Measurements from ENCODE around the gene C8G.

The C8G gene

DNA sequence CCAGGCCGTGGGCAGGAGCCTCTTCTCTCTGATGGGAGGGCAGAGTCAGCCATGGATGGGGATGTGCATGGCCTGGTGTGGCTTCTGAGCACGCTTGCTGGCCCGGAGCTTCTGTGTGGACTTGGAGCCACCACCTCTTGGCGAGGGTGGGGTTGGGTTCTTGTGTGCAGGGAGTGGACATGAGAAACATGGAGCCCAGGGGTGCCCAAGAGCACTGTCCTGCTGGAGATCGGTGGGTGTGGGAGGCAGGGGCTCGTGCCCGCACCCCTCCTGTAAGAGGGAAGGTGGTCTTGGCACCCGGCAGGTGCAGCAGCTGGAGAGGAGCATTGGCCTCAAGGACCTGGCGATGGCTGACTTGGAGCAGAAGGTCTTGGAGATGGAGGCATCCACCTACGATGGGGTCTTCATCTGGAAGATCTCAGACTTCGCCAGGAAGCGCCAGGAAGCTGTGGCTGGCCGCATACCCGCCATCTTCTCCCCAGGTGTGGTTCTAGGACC lies 24.3 kb upstream of the C8G start:
- DNase-seq: no peak

DNA sequence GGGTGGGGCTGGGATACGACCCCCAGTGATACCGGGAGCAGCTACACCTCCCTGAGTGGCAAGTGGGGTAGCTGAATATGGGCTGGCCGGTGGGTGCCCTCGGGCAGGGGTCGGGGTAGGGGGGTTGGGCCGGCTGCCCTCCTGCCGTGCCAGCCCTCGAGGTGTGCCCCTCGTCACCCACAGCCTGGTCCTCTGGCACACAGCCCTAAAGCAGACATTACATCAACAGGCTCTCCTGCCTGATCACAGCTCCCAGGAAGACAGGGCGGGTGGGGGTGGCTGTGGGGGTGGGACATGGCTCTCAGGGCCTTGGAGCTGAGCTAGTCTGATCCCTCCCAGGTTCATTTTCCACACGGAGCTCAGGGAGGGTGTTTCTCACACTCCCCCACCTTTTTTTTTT lies 23.7 kb upstream of the C8G start:
- no peak for DNase-seq

DNA sequence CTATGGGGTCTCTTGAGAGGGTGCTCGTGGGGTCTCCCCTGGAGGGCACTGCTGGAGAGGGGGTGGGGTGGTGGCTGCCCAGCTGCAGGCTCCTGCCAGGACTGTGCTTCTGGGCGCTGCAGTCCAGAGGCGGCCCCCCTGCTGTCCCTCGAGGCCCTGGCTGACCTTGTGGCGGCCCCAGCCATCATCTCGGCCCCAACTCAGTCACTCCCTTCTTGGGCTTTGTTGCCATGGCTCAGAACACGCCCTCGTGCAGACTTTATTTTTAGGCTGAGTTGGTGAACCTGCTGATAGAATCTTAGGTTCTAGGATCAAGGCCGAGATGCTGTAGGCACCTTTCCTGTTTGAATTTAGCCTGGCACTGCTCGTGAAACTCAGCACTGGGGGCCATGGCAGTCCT lies 23.3 kb upstream of the C8G start:
- no peak for DNase-seq

DNA sequence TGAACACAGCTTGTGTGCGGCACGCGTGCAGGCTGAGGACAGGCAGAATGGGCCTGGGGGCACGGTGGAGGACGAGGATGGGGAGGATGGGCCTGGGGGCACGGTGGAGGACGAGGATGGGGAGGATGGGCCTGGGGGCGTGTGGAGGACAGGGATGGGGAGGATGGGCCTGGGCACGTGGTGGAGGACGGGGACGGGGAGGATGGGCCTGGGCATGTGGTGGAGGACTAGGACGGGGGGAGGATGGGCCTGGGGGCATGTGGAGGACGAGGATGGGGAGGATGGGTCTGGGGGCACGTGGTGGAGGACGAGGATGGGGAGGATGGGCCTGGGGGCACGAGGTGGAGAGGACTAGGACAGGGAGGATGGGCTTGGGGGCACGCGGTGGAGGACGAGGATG lies 22.5 kb upstream of the C8G start:
- no peak for DNase-seq

DNA sequence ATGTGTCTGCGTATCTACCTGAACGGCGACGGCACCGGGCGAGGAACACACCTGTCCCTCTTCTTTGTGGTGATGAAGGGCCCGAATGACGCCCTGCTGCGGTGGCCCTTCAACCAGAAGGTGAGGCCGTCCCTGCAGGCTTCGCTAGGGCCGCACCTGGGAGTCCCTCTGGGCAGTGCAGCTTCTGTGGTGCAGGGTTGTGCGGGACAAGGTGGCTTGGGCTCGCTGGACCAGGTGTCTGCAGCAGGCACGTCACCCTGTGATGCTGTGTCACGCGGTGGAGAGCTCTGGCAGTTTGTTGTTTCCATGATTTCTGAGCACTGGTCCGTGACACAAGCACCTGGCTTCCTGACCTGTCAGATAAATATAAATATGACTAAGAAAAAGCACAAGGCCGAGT lies 21.2 kb upstream of the C8G start:
- DNase-seq: no peak

DNA sequence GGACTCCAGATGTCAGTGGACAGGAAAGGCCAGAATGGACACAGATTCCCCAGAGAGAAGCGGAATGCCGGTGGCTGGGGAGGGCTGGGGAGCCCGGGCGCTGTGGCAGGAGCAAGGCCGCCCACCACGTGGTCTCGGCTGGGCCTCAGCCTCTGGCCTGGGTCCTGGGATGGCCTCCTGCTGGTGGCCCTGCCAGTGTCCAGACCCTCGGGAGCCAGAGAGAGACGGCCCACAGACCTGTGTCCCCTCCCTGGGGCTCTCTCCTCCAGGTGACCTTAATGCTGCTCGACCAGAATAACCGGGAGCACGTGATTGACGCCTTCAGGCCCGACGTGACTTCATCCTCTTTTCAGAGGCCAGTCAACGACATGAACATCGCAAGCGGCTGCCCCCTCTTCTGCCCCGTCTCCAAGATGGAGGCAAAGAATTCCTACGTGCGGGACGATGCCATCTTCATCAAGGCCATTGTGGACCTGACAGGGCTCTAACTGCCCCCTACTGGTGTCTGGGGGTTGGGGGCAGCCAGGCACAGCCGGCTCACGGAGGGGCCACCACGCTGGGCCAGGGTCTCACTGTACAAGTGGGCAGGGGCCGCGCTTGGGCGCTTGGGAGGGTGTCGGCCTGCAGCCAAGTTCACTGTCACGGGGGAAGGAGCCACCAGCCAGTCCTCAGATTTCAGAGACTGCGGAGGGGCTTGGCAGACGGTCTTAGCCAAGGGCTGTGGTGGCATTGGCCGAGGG lies 19.5 kb upstream of the C8G start:
- DNase-seq: no peak

DNA sequence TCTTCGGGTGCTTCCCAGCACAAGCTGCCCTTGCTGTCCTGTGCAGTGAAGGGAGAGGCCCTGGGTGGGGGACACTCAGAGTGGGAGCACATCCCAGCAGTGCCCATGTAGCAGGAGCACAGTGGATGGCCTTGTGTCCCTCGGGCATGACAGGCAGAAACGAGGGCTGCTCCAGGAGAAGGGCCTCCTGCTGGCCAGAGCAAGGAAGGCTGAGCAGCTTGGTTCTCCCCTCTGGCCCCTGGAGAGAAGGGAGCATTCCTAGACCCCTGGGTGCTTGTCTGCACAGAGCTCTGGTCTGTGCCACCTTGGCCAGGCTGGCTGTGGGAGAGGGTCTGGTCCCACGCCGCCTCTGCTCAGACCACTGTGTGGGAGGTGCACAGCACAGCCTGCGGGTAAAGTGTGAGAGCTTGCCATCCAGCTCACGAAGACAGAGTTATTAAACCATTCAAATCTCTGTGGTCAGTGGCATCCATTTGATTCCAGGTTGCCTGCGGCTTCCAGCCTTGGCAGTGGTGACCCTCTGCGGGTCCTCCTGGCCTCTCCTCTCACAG lies 18.8 kb upstream of the C8G start:
- no peak for DNase-seq

DNA sequence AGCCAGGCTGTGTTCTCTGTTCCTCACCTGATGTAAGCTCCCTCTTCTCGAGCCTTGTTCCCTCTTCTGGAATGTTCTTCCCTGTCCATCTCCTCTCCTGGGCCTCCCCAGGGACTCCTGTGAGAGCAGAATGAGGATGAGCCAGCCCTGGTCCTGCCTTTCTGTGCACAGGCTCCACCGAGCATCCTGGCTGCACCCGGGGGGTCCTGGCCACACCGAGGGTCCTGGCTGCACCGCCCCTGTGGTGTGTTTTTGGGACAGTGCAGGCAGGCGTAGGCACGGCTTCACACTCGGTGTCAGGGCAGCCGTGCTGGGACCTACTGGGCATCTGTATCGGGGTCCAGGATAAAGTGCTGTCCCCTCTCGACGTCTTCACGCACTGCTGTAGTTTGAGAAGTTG lies 18.3 kb upstream of the C8G start:
- DNase-seq: no peak

DNA sequence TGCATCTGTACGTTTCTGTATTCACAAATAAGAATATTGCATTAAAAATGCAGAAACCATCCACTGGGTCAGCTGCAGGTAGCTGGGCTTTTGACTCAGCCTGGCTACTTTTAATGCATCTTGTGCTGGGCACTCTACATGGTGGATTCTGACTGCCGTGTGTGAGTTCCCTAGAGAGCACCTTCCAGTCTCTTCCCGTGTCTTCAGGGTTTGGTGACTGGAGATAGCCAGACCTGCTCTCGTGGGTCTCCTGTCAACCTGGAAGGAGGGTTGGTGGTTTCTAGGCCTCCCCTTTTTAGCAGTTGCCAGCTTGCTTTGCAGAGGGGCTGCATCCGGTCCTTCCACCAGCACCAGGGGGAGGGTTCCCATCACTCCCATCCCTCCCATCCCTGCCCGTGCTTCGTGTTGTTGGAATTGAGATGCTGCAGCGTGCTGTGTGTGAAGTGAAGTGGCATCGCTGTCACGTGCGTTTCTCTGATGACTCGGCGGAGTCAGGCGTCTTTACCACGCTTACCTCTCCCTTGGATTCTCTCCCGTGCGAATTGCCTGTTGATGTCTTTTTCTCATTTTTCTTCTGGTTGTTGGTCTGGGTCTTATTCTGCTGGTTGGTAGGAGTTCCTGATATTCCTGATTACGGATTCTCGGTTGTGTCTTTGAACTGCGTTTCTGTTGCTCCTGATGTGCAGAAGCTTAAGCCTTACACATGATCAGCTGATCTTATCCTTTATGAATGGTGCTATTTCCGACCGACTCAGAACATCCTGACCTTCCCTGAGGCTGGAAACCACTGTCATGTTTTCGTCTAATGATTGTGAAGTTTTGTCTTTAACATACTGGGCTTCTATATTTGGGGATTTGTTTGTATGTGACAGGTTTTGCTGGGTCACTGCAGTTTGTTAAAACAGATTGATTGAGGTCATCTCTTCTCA lies 17.4 kb upstream of the C8G start:
- DNase-seq: no peak

DNA sequence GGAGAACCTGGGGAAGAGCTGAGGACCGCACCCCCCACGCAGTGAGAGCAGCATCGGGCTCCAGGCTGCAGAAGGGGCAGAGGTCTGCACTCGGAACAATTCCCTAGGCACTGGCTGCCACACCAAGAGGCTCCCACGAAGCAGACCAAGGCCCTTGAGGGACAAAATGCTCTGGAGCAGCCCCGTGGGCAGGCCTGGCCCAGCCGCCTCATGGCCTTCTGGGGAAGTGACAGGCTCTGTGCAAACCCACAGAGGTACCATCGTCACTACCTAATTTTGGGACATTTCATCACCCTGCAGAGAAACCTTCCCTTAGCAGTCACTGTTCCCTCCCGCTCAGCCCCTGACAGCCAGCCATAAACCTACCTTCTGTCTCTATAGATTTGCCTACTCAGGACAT lies 16.5 kb upstream of the C8G start:
- DNase-seq: no peak

DNA sequence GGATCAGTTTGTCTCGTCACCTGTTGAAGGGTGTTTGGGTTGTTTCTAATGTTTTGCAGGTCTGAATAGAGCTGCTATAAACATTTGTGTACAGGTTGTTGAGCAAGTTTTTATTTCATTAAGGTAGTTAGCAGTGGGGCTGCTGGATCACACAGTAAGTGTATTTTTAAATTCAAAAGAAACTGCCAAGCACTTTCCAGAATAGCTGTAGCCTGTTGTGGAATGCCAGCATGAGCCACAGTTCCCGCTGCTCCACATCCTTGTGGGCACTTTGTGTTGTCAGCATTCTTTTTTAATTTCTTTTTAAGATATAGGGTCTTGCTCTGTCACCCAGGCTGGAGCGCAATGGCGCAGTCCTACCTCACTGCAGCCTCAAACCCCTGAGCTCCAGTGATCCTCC lies 15.0 kb upstream of the C8G start:
- DNase-seq: no peak

DNA sequence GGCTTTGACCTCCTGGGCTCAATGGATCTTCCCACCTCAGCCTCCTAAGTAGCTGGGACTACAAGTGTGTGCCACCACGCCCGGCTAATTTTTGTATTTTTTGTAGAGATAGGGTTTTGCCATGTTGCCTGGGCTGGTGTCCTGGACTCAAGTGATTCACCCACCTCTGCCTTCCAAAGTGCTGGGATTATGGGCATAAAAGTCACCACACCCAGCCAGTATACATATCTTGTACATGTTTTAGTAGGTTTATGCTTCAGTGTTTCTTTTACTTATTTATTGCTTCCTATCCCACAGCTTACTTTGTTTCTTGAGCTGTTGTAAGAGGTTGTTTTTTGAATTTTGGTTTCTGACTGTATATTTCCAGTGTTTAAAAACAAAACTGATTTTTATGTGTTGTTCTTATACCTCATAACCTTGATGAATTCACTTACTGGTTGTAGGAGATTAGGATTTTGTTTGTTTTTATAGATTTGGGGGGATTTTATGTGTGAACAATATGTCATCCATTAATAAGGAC lies 13.4 kb upstream of the C8G start:
- DNase-seq: no peak

DNA sequence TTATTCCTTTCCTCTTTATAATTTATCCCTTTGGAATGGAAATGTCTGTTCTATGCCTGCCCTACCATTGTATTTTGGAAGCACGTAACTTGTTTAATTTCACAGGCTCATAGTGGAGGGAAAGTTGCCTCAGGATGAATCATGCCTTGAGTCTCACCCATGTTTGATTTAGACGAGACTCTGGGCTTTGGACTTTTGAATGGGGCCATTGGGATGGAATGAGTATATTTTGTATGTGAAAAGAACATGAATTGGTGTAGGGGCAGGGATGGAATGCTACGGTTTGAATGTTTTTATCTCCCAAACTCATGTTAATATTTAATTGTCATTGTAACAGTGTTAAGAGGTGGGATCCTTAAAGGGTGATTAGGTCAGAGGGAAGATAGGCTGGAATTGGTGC lies 10.8 kb upstream of the C8G start:
- no peak for DNase-seq

DNA sequence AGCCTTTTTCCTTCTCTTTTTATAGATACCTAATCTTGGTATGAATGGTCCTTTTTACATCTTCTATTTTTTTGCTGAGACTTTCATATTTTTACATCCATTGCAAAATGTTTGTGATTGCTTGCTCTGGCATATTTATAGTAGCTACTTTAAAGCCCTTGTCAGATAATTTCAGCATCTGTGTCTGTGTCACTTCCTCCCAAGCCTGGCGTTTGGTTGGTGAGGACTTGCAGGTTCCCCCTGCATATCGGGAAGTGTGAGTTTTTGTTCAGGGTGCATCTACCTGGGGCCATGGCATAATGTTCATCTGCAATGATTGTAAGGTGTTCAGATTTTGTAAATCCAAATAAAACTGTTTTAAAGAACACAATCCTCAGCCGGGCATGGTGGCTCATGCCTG lies 9.4 kb upstream of the C8G start:
- no peak for DNase-seq

DNA sequence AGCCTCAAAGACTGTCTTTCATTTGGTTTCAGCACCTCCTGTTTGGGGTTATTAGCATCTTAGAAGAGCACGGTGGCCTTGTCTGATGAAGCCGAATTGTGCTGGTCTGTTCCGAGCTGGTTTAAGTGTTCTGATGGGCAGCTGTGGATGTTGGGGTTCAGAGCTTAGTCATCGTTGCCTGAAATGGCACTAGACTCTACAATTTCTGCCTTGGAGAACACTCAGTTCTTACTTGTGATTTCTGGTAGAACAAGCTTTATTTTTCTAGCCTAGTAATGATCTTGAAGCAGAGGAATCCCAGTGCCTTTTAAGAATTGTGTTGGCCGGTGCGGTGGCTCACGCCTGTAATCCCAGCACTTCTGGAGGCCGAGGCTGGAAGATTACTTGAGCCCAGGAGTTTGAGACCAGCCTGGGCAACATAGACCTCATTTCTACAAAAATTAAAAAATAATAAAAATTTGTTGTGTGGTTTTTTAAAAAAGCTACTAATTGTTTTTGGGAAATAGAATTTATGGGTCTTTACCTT lies 8.3 kb upstream of the C8G start:
- no peak for DNase-seq

DNA sequence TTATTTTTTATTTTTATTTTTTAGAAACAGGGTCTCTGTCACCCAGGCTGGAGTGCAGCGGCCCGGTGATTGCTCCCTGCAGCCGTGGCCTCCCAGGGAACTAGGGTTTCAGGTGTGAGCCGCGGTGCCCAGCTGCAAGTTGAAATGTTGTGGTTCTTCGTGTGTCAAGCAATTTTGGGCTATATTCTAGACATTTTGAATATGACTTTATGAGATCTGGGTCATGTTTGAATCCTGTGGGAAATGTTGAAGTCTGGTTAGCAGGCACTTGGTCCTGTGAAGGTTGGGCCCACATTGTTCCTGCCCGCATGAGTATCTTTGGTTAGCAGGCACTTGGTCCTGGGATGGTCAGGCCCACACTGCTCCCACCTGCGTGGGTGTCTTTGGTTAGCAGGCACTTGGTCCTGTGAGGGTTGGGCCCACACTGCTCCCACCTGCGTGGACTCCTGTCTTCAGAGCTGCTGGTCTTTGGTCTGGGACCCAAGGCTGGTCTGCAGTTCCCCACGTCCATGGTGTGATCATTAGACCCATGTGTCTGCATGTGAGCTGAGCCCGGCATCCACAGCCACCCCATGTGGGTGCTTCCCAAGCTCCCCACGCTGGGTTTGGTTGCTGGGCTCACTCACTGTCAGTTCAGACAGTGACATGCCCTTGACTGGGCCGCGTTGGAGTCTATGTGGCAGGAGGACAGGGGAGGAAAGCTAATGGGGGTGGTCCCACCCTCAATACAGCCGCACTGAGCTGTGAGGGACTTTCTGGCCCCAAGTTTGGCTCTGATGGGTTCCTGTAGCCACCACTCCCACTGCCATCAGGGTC lies 7.6 kb upstream of the C8G start:
- no peak for DNase-seq

DNA sequence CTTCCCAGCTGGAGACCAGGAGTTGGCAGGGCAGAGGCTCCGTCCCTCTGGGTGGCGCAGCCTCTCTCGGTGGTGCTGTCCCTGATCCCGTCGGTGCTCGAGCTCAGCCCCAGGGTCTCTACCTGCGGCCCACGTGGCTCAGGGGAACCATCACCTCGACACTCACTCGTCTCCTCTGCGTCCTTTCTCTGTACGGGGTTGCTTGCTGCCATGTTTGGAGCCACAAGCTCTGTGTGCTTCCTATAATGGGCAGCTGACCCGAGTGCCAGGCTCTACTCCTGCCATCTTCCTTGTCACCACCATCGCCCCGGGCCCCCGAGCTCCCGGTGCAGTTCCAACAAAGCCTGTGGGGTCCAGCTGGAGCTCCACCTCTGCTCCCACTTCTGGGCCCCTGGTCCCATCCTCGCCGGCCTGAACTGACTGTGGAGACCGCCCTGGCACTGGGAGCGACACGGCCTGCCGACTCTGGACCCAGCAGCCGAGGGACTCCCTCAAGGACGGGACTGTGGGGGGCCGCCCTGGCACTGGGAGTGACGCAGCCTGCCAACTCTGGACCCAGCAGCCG lies 5.5 kb upstream of the C8G start:
- no peak for DNase-seq

DNA sequence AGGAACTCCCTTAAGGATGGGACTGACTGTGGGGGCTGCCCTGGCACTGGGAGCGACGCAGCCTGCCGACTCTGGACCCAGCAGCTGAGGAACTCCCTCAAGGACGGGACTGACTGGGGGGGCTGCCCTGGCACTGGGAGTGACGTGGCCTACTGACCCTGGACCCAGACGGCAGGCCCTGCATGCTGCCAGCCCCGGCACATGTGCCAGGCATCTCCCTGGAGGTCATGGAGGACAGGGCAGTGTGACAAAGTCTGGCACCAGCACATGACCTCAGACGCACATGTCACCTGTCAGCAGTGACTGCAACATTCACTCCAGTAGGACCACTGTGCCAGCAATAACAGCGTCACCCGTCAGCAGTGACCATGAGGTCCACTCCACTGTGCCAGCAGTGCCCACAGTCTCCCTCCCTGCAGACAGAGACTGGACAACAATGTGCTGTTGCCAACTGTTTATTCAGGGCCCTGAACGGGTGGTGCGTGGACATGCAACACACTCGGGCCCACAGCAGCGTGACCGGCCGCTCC lies 5.0 kb upstream of the C8G start:
- DNase-seq: no peak

DNA sequence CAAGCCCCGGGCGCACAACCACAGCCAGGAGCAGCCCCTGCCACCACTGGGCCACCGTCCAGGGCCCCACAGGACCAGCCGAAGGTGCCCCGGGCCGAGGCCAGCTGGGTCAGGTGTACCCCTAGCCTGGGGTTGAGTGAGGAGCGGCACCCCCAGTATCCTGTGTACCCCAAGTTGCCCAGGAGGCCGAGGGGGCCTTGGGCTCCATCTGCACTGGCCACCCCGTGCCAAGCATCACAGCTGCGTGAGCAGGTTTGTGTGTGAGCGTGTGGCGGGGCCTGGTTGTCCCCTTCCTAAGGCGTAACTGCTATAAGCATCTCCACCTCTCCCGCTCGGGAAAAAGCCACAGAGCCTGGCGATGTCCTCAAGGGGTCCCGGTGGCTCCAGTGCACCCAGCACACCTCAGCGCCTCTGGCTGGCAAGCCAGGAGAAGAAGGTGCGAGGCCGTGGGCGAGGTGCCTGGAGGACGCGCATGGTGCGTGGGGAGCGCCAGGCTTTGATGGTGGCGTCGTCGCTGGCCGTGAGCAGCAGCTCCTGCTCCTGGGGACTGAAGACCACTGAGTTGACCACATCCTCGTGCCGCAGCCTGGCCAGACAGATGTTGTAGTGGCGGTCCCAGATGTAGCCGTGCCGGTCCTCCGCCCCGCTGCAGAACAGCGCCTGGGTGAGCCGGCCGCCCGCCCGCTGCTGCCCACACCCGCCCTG lies 4.4 kb upstream of the C8G start:
- DNase-seq: no peak

DNA sequence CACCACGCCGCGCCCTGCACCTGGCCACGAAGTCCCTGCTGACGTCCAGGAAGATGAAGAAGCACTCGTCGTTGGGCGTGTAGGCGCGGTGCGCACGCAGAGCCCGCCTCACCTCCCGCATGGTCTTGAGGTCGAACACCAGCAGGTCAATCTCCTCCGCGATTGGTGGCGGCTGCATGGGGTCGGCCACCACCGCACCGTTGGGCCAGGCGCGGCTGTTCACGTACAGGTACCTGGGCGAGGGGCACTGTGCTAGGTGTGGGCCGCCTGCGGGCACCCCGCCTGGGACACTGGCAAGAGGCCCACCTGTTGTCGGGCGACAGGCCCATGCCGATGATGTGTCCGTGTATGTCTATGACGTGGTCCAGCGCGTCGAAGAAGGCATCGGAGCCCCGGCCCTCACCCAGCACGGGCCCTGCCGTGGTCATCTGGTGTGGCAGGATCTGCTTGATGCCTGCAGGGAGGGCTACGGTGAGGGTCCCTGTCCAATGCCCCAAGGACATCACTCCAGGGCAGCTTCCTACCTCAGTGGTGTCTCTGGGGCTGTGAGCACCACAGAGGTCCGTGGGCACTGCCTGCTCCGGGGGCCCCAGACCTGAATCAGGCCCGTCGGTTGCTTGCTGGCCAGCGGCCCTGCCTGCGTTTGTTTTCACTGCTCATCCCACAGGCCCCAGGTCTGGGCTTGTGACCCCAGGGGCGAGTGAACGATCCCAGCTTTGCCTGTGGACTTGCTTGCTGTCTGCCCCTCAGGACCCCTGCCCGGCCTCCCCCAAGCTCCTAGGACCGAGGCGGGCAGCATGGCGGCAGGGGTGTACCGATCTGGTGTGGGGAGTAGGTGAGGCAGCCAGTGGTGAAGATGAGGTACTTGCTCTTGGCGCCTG lies 3.6 kb upstream of the C8G start:
- no peak for DNase-seq

All from activated CD4-positive, CD25-positive, alpha-beta regulatory T cell (primary cell).